DND-41 (cell line): ENCODE data around the gene IL17RD.
"Not testable (repeated sequence)": the region's sequence is repeated elsewhere in the genome, so short reads cannot be mapped to it uniquely, and the experiment has no call there.

Source experiments
- ATAC-seq: fragments of 200-7000 bp; cut with Tn5 transposase; 3 replicates; pipeline ENCODE4 v1.9.1; 2021; ENCODE audit warnings: low read depth; ENCODE audit not compliant: insufficient read depth
- DNase-seq: peaks from one replicate; pipeline ENCODE4 v3.0.0-alpha.2; 2020
- H2AFZ ChIP-seq: 2 replicates; pipeline ENCODE4 v1.6.0; 2012; ENCODE audit warnings: low read depth, low read length
- H3K27ac ChIP-seq: 2 replicates; pipeline ENCODE4 v1.5.1; 2012; ENCODE audit warnings: low read length, inconsistent platforms
- H3K27me3 ChIP-seq: fragments of 200-600 bp; sonication (generic); 2 replicates; pipeline ENCODE4 v1.6.0; 2012; ENCODE audit warnings: low read length, mild to moderate bottlenecking, inconsistent platforms; ENCODE audit not compliant: insufficient read depth, poor library complexity
- H3K36me3 ChIP-seq: 2 replicates; pipeline ENCODE4 v1.5.1; 2012; ENCODE audit warnings: low read length, inconsistent platforms; ENCODE audit not compliant: insufficient read depth
- H3K4me1 ChIP-seq: 2 replicates; pipeline ENCODE4 v1.5.1; 2012; ENCODE audit warnings: mild to moderate bottlenecking, low read length; ENCODE audit not compliant: insufficient read depth
- H3K4me2 ChIP-seq: 2 replicates; pipeline ENCODE4 v1.6.0; 2012; ENCODE audit warnings: mild to moderate bottlenecking, moderate library complexity, low read length, inconsistent platforms; ENCODE audit not compliant: insufficient read depth
- H3K4me3 ChIP-seq, 2 experiments: fragments of 200-600 bp in 1 of 2; shearing (Covaris generic) in 1 of 2; 2 replicates each; pipeline ENCODE4 v1.5.1; 2012 to 2016; ENCODE audit warnings: inconsistent platforms in 2 of 2, low read length in 2 of 2, mild to moderate bottlenecking in 2 of 2, low read depth in 1 of 2, moderate library complexity in 1 of 2
- H3K79me2 ChIP-seq: 2 replicates; pipeline ENCODE4 v1.6.0; 2012; ENCODE audit warnings: low read length, inconsistent platforms; ENCODE audit not compliant: insufficient read depth
- H3K9ac ChIP-seq: 2 replicates; pipeline ENCODE4 v1.6.0; 2012; ENCODE audit warnings: low read depth, mild to moderate bottlenecking, inconsistent platforms, low read length, moderate library complexity
- H3K9me3 ChIP-seq: 2 replicates; pipeline ENCODE4 v1.5.1; 2012; ENCODE audit warnings: low read length, moderate library complexity, mild to moderate bottlenecking, inconsistent platforms; ENCODE audit not compliant: insufficient read depth, severe bottlenecking
- H4K20me1 ChIP-seq: 2 replicates; pipeline ENCODE4 v1.6.0; 2012; ENCODE audit warnings: low read length; ENCODE audit not compliant: insufficient read depth
- CTCF ChIP-seq: IDR thresholded peaks from 2 replicates; pipeline ENCODE4 v1.5.1; 2012; ENCODE audit warnings: borderline replicate concordance, low read length, moderate library complexity, mild to moderate bottlenecking; ENCODE audit not compliant: poor library complexity, severe bottlenecking; ENCODE audit errors: extremely low read depth
- EZH2 ChIP-seq: IDR thresholded peaks from 3 replicates; pipeline ENCODE4 v1.6.1; 2012; ENCODE audit warnings: borderline replicate concordance, low read depth, mild to moderate bottlenecking, moderate library complexity, low read length, inconsistent platforms; ENCODE audit not compliant: severe bottlenecking

The IL17RD gene

GRCh38 chr3:57085211-57085610 is 79.9 kb downstream of the IL17RD start:
- Histone ChIP-seq H3K36me3 (no peaks in the 10 kb centered on the region), H2AFZ (no peak overlapping the region), H4K20me1 (no peaks in the 10 kb centered on the region), H3K4me1 (no peaks in the 10 kb centered on the region), H3K4me3 (no peak overlapping the region), H3K4me2 (no peak overlapping the region), H3K9ac (no peak overlapping the region), H3K27ac (no peak overlapping the region), H3K9me3 (no peaks in the 10 kb centered on the region), H3K27me3 (no peaks in the 10 kb centered on the region), H3K79me2 (no peaks in the 10 kb centered on the region)
- DNase-seq (no peak), ATAC-seq (no peak)
- TF ChIP-seq CTCF = no peak
- TF ChIP-seq EZH2 = no peak

GRCh38 chr3:57083266-57083995 is 81.7 kb downstream of the IL17RD start:
- not testable (repeated sequence) for H4K20me1 ChIP-seq, H2AFZ ChIP-seq, H3K4me1 ChIP-seq, H3K4me3 ChIP-seq, H3K27ac ChIP-seq, H3K9me3 ChIP-seq, H3K27me3 ChIP-seq, H3K36me3 ChIP-seq, H3K79me2 ChIP-seq, DNase-seq, ATAC-seq, H3K4me2 ChIP-seq, H3K9ac ChIP-seq

GRCh38 chr3:57082481-57082880 is 82.7 kb downstream of the IL17RD start:
- no peak overlapping the region for H3K9ac ChIP-seq
- no peaks in the 10 kb centered on the region for H3K36me3 ChIP-seq
- H3K79me2 ChIP-seq = no peaks in the 10 kb centered on the region
- H3K4me3 ChIP-seq = no peak overlapping the region
- no peaks in the 10 kb centered on the region for H4K20me1 ChIP-seq
- H3K4me1 ChIP-seq = no peaks in the 10 kb centered on the region
- H3K27me3 ChIP-seq = peaks cover 14% of the 10 kb centered on the region
- no peak for TF ChIP-seq EZH2
- H3K4me2 ChIP-seq = no peak overlapping the region
- no peak overlapping the region for H3K27ac ChIP-seq
- H2AFZ ChIP-seq = no peak overlapping the region
- DNase-seq (no peak), ATAC-seq (no peak)
- no peaks in the 10 kb centered on the region for H3K9me3 ChIP-seq

- no peak for DNase-seq
- Histone ChIP-seq H4K20me1 (no peaks in the 10 kb centered on the region), H3K4me1 (no peaks in the 10 kb centered on the region), H2AFZ (no peak overlapping the region), H3K4me2 (no peak overlapping the region), H3K9me3 (no peaks in the 10 kb centered on the region), H3K4me3 (no peak overlapping the region), H3K27ac (no peak overlapping the region), H3K9ac (no peak overlapping the region), H3K79me2 (no peaks in the 10 kb centered on the region), H3K27me3 (peaks cover 27% of the 10 kb centered on the region), H3K36me3 (no peaks in the 10 kb centered on the region)
- TF ChIP-seq CTCF (no peak), EZH2 (no peak)
- no peak for ATAC-seq
These were observed 84.0 kb downstream of the IL17RD start for GRCh38 chr3:57081173-57081572.
